GM12875 (cell line): ENCODE measurements around the gene DHDH.
"Not testable (repeated sequence)": the region's sequence is repeated elsewhere in the genome, so short reads cannot be mapped to it uniquely, and the experiment has no call there.

ENCODE experiments used
- H3K4me3 ChIP-seq: one replicate; pipeline ENCODE4 v1.5.1; 2011; ENCODE audit warnings: low read depth, low read length, control low read depth
- TF ChIP-seq, protein P1 (sequence below): IDR thresholded peaks from 2 replicates; pipeline ENCODE4 v1.5.1; 2011; ENCODE audit warnings: low read depth, mild to moderate bottlenecking, control low read depth, inconsistent platforms, low read length, moderate library complexity, borderline replicate concordance; ENCODE audit not compliant: insufficient read depth

Gene DHDH

GRCh38 chr19:48897181-48897580, 36.3 kb upstream of the DHDH start:
- no peak overlapping the region for H3K4me3 ChIP-seq
- TF ChIP-seq, protein P1, sequence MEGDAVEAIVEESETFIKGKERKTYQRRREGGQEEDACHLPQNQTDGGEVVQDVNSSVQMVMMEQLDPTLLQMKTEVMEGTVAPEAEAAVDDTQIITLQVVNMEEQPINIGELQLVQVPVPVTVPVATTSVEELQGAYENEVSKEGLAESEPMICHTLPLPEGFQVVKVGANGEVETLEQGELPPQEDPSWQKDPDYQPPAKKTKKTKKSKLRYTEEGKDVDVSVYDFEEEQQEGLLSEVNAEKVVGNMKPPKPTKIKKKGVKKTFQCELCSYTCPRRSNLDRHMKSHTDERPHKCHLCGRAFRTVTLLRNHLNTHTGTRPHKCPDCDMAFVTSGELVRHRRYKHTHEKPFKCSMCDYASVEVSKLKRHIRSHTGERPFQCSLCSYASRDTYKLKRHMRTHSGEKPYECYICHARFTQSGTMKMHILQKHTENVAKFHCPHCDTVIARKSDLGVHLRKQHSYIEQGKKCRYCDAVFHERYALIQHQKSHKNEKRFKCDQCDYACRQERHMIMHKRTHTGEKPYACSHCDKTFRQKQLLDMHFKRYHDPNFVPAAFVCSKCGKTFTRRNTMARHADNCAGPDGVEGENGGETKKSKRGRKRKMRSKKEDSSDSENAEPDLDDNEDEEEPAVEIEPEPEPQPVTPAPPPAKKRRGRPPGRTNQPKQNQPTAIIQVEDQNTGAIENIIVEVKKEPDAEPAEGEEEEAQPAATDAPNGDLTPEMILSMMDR: no peak

- H3K4me3 ChIP-seq: not testable (repeated sequence)
Measured at GRCh38 chr19:48899386-48899749, 34.1 kb upstream of the DHDH start.

GRCh38 chr19:48899781-48900476, 33.6 kb upstream of the DHDH start, which contains the start of gene NUCB1:
NUCB1 (plus strand) TSS chr19:48900312; CDS start chr19:48900797, 485 bp downstream.
- TF ChIP-seq, protein P1: no peak
- H3K4me3 ChIP-seq: peak within 1 kb of the TSS; percentile 72

GRCh38 chr19:48900477-48901406, 32.8 kb upstream of the DHDH start:
- H3K4me3 ChIP-seq: peak overlapping the region; percentile 72
- TF ChIP-seq, protein P1: no peak

GRCh38 chr19:48902291-48902690, 31.2 kb upstream of the DHDH start:
- not testable (repeated sequence) for H3K4me3 ChIP-seq

GRCh38 chr19:48903788-48904187, 29.7 kb upstream of the DHDH start:
- not testable (repeated sequence) for H3K4me3 ChIP-seq

GRCh38 chr19:48905664-48906063, 27.8 kb upstream of the DHDH start:
- H3K4me3 ChIP-seq: no peak overlapping the region
- TF ChIP-seq, protein P1: no peak

DNA sequence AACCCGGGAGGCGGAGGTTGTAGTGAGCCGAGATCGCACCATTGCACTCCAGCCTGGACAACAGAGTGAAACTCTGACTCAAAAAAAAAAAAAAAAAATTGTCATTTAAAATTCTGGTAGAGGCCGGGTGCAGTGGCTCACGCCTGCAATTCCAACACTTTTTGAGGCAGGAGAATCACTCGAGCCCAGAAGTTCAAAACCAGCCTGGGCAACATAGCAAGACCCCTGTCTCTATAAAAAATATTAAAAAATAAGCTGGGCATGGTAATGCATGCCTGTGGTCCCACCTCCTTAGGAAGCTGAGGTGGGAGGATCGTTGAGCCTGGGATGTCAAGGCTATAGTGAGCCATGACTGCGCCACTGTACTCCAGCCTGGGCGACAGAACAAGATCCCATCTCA, 27.2 kb upstream of the DHDH start:
- TF ChIP-seq, protein P1: no peak
- H3K4me3 ChIP-seq: no peak overlapping the region
